Measurements from ENCODE around the gene TEN1. TPM values are rescaled to one million over a fixed set of nuclear protein-coding genes. Genes with fewer than 3 reads are reported as not detected.

TEN1 gene
- total and polyA plus RNA-seq, 2 of the 13 experiments (the other 11 are each of a cell fraction or from before 2014, with no cell fraction given) = 18.0 to 21.3 TPM

- no peak for TF ChIP-seq DBP (CRISPR knock-in tag; IDR thresholded peaks at IDR 0.05; ENCODE audit: not compliant biosample characterization)
- TF ChIP-seq HINFP (CRISPR knock-in tag; IDR thresholded peaks at IDR 0.05; ENCODE audit: low read depth) = peak; percentile 77
- peak; percentile 87; the same call in 1 of the 2 replicates for TF ChIP-seq MIXL1 (CRISPR knock-in tag; IDR thresholded peaks at IDR 0.05)
- TF ChIP-seq RBFOX2 (IDR thresholded peaks at IDR 0.05; ENCODE audit: low read depth, low read length) = peak; percentile 60
- TF ChIP-seq TOPORS (CRISPR knock-in tag; IDR thresholded peaks at IDR 0.05) = peak; percentile 69; the same call in 1 of the 2 replicates
- TF ChIP-seq ISL2 (CRISPR knock-in tag; IDR thresholded peaks at IDR 0.05) = peak; percentile 24; the same call in 1 of the 2 replicates
- TF ChIP-seq ZNF451 (CRISPR knock-in tag; IDR thresholded peaks at IDR 0.05) = no peak
- no peak for TF ChIP-seq ATAD3A (CRISPR knock-in tag; IDR thresholded peaks at IDR 0.05)
- TF ChIP-seq FOXJ3 (CRISPR knock-in tag; IDR thresholded peaks at IDR 0.05; ENCODE audit: borderline replicate concordance) = 0 out of 2 replicates have a peak, but pooled peaks have one; percentile 27
- peak; percentile 56 for TF ChIP-seq ZKSCAN5 (CRISPR knock-in tag; IDR thresholded peaks at IDR 0.05)
- no peak for TF ChIP-seq CERS6 (CRISPR knock-in tag; IDR thresholded peaks at IDR 0.05)
- no peak for TF ChIP-seq IRX3 (CRISPR knock-in tag; IDR thresholded peaks at IDR 0.05; ENCODE audit: borderline replicate concordance, low read depth)
- peak; percentile 64 for TF ChIP-seq PHF5A (CRISPR knock-in tag; IDR thresholded peaks at IDR 0.05; ENCODE audit: low read depth, unreplicated experiment)
- no peak for TF ChIP-seq CEBPZ (IDR thresholded peaks at IDR 0.05; ENCODE audit: low read length)
- TF ChIP-seq PTBP1 (IDR thresholded peaks at IDR 0.05; ENCODE audit: low read depth, low read length, poor library complexity, severe bottlenecking) = no peak
- TF ChIP-seq ZNF570 (CRISPR knock-in tag; IDR thresholded peaks at IDR 0.05; ENCODE audit: borderline replicate concordance) = no peak
- peak; percentile 69; the same call in 1 of the 2 replicates for TF ChIP-seq ZNF766 (CRISPR knock-in tag; IDR thresholded peaks at IDR 0.05; ENCODE audit: borderline replicate concordance)
- no peak for TF ChIP-seq ARID2 (CRISPR knock-in tag; IDR thresholded peaks at IDR 0.05; ENCODE audit: borderline replicate concordance)
- no peak for TF ChIP-seq HCFC1 (IDR thresholded peaks at IDR 0.05; ENCODE audit: low read depth, low read length)
- 0 out of 2 replicates have a peak, but pooled peaks have one; percentile 44 for TF ChIP-seq ZNF740 (CRISPR knock-in tag; IDR thresholded peaks at IDR 0.05)
- peak; percentile 16; the same call in 1 of the 2 replicates for TF ChIP-seq NRL (CRISPR knock-in tag; IDR thresholded peaks at IDR 0.05; ENCODE audit: borderline replicate concordance)
- 0 out of 2 replicates have a peak, but pooled peaks have one; percentile 70 for TF ChIP-seq SMYD3 (CRISPR knock-in tag; IDR thresholded peaks at IDR 0.05)
These were observed 17.9 kb downstream of the TEN1 start (continued) for GRCh38 chr17:75996665-75997590.

All from HepG2 (cell line).